ENCODE measurements around the gene LTBP4.

LTBP4 gene

DNA sequence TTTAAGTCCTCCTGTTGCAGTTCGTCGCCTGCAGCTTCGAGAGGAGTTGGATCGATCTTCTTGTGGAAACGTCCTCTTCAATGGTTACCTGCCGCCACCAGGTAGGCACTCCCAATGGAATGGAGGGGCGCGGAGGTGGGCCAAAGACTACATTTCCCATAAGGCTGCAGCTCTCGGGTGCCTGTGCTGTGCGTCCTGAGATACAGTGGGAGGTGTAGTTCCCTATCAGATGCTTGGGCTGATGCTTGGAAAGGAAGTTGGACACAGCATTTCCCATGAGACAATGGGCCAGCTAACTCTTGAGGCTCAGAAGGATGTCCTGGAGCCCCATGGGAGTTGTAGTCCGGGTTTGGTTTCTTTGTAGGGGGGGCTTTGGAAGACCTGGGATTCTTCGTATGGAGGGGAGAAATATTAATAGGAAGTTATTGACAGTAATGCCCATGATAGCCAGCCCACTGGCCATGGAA, 22.7 kb upstream of the LTBP4 start:
- Histone ChIP-seq H3K4me3 (ENCODE audit: low read depth in 1 of 2, low read length in 2 of 2) (no peak overlapping the region), H3K4me1 (ENCODE audit: insufficient read depth, low read length) (peaks cover 13% of the 10 kb centered on the region), H3K27me3 (ENCODE audit: control insufficient read depth in 1 of 2, insufficient read depth in 2 of 2, low read length in 2 of 2) (no peaks in the 10 kb centered on the region)

DNA sequence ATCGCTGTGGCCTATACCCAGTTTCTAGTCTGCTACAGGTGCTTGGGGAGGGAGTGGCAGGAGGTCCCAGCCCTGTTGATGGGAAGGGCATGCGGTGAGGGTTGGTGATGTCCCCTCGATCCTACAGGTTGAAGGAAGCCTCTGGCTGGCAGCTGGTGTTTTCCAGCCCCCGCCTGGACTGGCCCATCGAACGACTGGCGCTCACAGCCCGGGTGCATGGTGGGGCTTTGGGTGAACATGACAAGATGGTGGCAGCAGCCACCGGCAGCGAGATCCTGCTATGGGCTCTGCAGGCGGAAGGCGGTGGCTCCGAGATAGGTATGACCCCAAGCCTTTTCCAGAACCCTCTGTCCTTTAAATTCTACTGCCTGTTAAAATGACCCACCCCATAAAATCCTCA, 20.6 kb upstream of the LTBP4 start:
- H3K9ac ChIP-seq (ENCODE audit: low read length), result no peak overlapping the region
- H3K4me1 ChIP-seq (ENCODE audit: insufficient read depth, low read length), result peaks cover 13% of the 10 kb centered on the region
- no peak overlapping the region for H3K4me3 ChIP-seq (ENCODE audit: low read depth in 1 of 2, low read length in 2 of 2)
- peaks cover 23% of the 10 kb centered on the region for H3K36me3 ChIP-seq (ENCODE audit: insufficient read depth, low read length)
- H3K27ac ChIP-seq (ENCODE audit: low read depth, low read length), result no peak overlapping the region
- H3K27me3 ChIP-seq (ENCODE audit: control insufficient read depth in 1 of 2, insufficient read depth in 2 of 2, low read length in 2 of 2), result no peaks in the 10 kb centered on the region
- H3K9me3 ChIP-seq (ENCODE audit: low read length), result no peaks in the 10 kb centered on the region

More for the DNA sequence above, 22.7 kb upstream of the LTBP4 start:
- Histone ChIP-seq H3K9ac (ENCODE audit: low read length) (no peak overlapping the region), H3K36me3 (ENCODE audit: insufficient read depth, low read length) (peaks cover 23% of the 10 kb centered on the region), H3K9me3 (ENCODE audit: low read length) (no peaks in the 10 kb centered on the region), H3K27ac (ENCODE audit: low read depth, low read length) (no peak overlapping the region)

DNA sequence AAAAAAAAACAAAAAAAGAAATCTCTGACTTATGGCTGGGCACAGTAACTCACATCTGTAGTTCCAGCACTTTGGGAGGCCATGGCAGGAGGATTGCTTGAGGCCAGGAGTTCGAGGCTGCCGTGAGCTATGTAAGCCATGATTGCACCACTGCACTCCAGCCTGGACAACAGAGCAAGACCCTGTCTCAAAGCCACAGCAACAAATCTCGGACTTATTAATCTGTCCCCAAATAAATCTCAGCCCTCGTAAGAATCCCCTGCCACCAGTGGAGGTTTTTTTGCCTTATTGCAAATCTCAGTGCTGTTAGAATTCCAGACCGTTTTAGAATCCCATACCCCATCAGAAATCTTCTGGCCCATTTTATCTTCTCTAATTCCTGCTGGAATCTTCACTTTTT, 19.6 kb upstream of the LTBP4 start:
- Histone ChIP-seq H3K27me3 (ENCODE audit: control insufficient read depth in 1 of 2, insufficient read depth in 2 of 2, low read length in 2 of 2) (no peaks in the 10 kb centered on the region), H3K27ac (ENCODE audit: low read depth, low read length) (no peak overlapping the region), H3K36me3 (ENCODE audit: insufficient read depth, low read length) (peaks cover 23% of the 10 kb centered on the region), H3K9ac (ENCODE audit: low read length) (no peak overlapping the region), H3K4me3 (ENCODE audit: low read depth in 1 of 2, low read length in 2 of 2) (no peak overlapping the region), H3K4me1 (ENCODE audit: insufficient read depth, low read length) (peaks cover 9% of the 10 kb centered on the region), H3K9me3 (ENCODE audit: low read length) (no peaks in the 10 kb centered on the region)

DNA sequence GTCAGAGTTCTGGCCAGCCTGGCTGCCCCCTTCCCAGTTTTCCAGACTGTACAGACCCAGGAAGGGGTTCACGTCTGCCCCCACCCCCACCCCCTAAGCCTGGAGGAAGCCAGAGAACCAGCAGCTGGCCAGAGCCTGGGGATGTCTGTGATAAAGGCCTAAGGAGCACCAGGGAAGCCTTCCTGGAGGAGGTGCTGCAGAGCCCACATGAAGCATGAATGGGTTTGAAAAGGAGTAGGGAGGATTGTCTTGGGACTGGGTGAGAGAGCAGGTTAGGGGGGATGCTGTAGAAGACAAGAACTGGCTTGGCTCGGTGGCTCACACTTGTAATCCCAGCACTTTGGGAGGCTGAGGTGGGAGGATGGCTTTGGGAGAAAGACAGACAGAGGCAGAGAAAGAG, 18.7 kb upstream of the LTBP4 start:
- Histone ChIP-seq H3K27ac (ENCODE audit: low read depth, low read length) (no peak overlapping the region), H3K9ac (ENCODE audit: low read length) (no peak overlapping the region), H3K36me3 (ENCODE audit: insufficient read depth, low read length) (peaks cover 23% of the 10 kb centered on the region), H3K9me3 (ENCODE audit: low read length) (no peaks in the 10 kb centered on the region), H3K4me3 (ENCODE audit: low read depth in 1 of 2, low read length in 2 of 2) (no peak overlapping the region), H3K27me3 (ENCODE audit: control insufficient read depth in 1 of 2, insufficient read depth in 2 of 2, low read length in 2 of 2) (no peaks in the 10 kb centered on the region), H3K4me1 (ENCODE audit: insufficient read depth, low read length) (peaks cover 9% of the 10 kb centered on the region)

DNA sequence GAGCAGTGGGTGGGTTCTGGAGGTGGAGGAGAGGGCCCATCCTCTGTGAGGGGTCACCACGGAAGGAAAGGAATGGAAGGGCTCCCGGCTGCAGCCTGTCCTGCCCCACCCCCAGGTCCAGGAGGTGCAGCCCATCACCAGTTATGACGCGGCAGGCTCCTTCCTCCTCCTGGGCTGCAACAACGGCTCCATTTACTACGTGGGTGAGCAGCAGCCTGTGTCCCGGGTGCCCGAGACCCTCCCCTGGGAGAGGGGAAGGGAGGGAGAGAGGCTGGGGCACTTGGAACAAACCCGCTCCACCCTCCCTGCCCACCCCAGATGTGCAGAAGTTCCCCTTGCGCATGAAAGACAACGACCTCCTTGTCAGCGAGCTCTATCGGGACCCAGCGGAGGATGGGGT, 17.9 kb upstream of the LTBP4 start:
- H3K9me3 ChIP-seq (ENCODE audit: low read length), result no peaks in the 10 kb centered on the region
- H3K27me3 ChIP-seq (ENCODE audit: control insufficient read depth in 1 of 2, insufficient read depth in 2 of 2, low read length in 2 of 2), result no peaks in the 10 kb centered on the region
- H3K27ac ChIP-seq (ENCODE audit: low read depth, low read length), result no peak overlapping the region
- H3K4me3 ChIP-seq (ENCODE audit: low read depth in 1 of 2, low read length in 2 of 2), result no peak overlapping the region
- H3K36me3 ChIP-seq (ENCODE audit: insufficient read depth, low read length), result peaks cover 23% of the 10 kb centered on the region
- H3K4me1 ChIP-seq (ENCODE audit: insufficient read depth, low read length), result peaks cover 1% of the 10 kb centered on the region
- no peak overlapping the region for H3K9ac ChIP-seq (ENCODE audit: low read length)

DNA sequence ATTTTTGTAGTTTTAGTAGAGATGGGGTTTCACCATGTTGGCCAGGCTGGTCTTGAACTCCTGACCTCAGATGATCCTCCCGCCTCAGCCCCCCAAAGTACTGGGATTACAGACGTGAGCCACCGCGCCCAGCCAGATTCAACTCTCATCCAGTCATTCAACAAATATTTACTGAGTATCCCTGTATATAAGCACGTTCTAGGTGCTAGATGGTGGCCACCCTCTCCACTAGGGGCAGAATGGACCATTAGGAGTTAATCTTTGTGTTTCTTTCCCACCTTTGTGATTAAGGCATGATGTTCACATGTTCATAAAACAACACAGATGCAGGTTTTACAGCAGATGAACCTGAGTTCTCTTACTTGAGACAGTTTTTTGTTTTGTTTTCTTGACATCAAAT, 17.2 kb upstream of the LTBP4 start:
- Histone ChIP-seq H3K4me3 (ENCODE audit: low read depth in 1 of 2, low read length in 2 of 2) (no peak overlapping the region), H3K36me3 (ENCODE audit: insufficient read depth, low read length) (peaks cover 23% of the 10 kb centered on the region), H3K9me3 (ENCODE audit: low read length) (no peaks in the 10 kb centered on the region), H3K27ac (ENCODE audit: low read depth, low read length) (no peak overlapping the region), H3K27me3 (ENCODE audit: control insufficient read depth in 1 of 2, insufficient read depth in 2 of 2, low read length in 2 of 2) (no peaks in the 10 kb centered on the region), H3K9ac (ENCODE audit: low read length) (no peak overlapping the region), H3K4me1 (ENCODE audit: insufficient read depth, low read length) (no peaks in the 10 kb centered on the region)

DNA sequence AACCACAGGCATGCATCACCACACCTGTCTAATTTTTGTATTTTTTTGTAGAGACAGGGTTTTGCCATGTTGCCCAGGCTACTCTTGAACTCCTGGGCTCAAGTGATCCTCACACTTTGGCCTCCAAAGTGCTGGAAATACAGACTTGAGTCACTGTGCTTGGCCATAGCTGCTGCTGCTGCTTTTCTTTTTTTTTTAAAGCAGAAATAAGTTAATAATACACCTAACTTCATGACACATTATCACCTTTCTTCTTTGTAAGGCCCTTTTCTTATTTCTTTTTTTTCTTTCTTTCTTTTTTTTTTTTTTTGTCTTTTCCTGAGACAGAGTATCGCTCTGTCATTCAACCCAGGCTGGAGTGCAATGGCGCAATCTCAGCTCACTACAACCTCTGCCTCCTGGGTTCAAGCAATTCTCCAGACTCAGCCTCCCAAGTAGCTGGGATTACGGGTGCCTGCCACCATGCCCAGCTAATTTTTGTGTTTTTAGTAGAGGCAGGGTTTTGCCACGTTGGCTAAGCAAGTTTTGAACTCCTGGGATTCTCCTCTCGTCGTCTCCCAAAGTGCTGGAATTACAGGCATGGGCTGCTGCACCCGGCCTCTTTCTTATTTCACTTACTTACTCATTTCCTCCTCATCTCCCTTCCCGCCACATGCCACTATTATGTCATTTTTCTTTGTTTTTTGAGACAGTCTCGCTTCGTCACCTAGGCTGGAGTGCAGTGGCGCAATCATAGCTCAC, 15.8 kb upstream of the LTBP4 start:
- Histone ChIP-seq H3K4me3 (ENCODE audit: low read depth in 1 of 2, low read length in 2 of 2) (no peak overlapping the region), H3K9ac (ENCODE audit: low read length) (no peak overlapping the region), H3K27me3 (ENCODE audit: control insufficient read depth in 1 of 2, insufficient read depth in 2 of 2, low read length in 2 of 2) (no peaks in the 10 kb centered on the region), H3K9me3 (ENCODE audit: low read length) (no peaks in the 10 kb centered on the region), H3K36me3 (ENCODE audit: insufficient read depth, low read length) (peaks cover 17% of the 10 kb centered on the region), H3K4me1 (ENCODE audit: insufficient read depth, low read length) (no peaks in the 10 kb centered on the region), H3K27ac (ENCODE audit: low read depth, low read length) (no peak overlapping the region)

DNA sequence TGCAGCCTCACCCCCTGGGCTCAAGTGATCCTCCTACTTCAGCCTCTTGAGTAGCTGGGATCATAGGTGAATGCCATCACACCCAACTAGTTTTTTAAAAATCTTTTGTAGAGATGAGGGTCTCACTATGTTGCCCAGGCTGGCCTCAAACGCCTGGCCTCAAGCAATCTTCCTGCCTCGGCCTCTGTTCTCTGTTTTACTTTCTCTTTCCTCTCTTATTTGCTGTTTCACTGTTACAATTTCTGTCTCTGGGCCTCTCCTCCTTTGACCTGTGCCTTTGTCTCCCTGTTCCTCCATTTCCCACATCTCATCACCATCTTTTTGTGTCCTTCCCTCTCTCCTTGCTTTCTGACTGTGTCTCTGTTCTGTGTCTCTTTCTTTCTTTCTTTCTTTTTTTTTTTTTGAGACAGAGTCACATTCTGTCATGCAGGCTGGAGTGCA, 15.2 kb upstream of the LTBP4 start:
- Histone ChIP-seq H3K36me3 (ENCODE audit: insufficient read depth, low read length) (peaks cover 11% of the 10 kb centered on the region), H3K27ac (ENCODE audit: low read depth, low read length) (no peak overlapping the region), H3K9ac (ENCODE audit: low read length) (no peak overlapping the region), H3K4me3 (ENCODE audit: low read depth in 1 of 2, low read length in 2 of 2) (no peak overlapping the region), H3K27me3 (ENCODE audit: control insufficient read depth in 1 of 2, insufficient read depth in 2 of 2, low read length in 2 of 2) (no peaks in the 10 kb centered on the region), H3K9me3 (ENCODE audit: low read length) (no peaks in the 10 kb centered on the region), H3K4me1 (ENCODE audit: insufficient read depth, low read length) (no peaks in the 10 kb centered on the region)

DNA sequence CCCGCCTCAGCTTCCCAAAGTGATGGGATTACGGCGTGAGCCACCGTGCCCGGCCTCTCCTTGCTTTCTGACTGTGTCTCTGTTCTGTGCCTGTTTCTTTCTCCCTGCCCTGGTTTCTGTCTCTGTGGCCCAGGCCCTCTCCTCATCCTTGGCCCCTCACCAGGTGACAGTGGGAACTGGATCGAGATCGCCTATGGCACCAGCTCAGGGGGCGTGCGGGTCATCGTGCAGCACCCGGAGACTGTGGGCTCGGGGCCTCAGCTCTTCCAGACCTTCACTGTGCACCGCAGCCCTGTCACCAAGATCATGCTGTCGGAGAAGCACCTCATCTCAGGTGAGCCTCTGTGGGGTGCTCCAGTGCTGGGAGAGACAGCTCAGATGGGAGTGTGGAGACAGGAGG, 14.6 kb upstream of the LTBP4 start:
- Histone ChIP-seq H3K27me3 (ENCODE audit: control insufficient read depth in 1 of 2, insufficient read depth in 2 of 2, low read length in 2 of 2) (no peaks in the 10 kb centered on the region), H3K9me3 (ENCODE audit: low read length) (no peaks in the 10 kb centered on the region), H3K9ac (ENCODE audit: low read length) (no peak overlapping the region), H3K27ac (ENCODE audit: low read depth, low read length) (no peak overlapping the region), H3K4me3 (ENCODE audit: low read depth in 1 of 2, low read length in 2 of 2) (no peak overlapping the region), H3K36me3 (ENCODE audit: insufficient read depth, low read length) (peaks cover 8% of the 10 kb centered on the region), H3K4me1 (ENCODE audit: insufficient read depth, low read length) (no peaks in the 10 kb centered on the region)

DNA sequence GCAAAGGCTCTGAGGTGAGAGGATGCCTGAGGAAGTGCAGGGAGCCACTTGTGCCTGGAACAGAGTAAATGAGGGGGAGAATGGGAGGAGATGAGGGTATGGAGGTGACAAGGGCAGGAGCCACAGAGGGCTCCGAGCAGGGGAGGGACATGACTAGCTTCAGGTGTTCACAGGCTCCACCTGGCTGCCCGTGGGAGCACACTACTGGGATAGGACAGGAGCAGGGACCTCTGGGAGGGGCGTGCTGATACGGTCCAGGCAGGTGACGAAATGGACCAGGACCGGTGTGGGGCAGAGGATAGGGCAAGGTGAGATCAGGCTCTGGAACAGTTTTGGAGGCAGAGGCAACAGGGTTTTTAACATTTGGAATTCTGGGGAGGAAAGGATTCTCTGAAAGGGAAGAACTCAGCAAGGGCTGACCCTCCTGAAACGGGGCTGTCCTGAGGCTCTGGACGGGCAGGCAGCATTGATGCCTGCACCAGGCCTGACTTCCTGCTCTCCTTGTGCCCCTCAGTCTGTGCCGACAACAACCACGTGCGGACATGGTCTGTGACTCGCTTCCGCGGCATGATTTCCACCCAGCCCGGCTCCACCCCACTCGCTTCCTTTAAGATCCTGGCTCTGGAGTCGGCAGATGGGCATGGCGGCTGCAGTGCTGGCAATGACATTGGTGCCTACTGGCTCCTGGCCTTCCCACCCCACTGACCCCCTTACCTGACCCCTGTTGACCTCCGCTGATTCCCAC, 12.9 kb upstream of the LTBP4 start:
- no peaks in the 10 kb centered on the region for H3K27me3 ChIP-seq (ENCODE audit: control insufficient read depth in 1 of 2, insufficient read depth in 2 of 2, low read length in 2 of 2)
- no peak overlapping the region for H3K27ac ChIP-seq (ENCODE audit: low read depth, low read length)
- no peaks in the 10 kb centered on the region for H3K9me3 ChIP-seq (ENCODE audit: low read length)
- no peak overlapping the region for H3K4me3 ChIP-seq (ENCODE audit: low read depth in 1 of 2, low read length in 2 of 2)
- H3K36me3 ChIP-seq (ENCODE audit: insufficient read depth, low read length), result no peaks in the 10 kb centered on the region
- H3K9ac ChIP-seq (ENCODE audit: low read length), result no peak overlapping the region
- no peaks in the 10 kb centered on the region for H3K4me1 ChIP-seq (ENCODE audit: insufficient read depth, low read length)

DNA sequence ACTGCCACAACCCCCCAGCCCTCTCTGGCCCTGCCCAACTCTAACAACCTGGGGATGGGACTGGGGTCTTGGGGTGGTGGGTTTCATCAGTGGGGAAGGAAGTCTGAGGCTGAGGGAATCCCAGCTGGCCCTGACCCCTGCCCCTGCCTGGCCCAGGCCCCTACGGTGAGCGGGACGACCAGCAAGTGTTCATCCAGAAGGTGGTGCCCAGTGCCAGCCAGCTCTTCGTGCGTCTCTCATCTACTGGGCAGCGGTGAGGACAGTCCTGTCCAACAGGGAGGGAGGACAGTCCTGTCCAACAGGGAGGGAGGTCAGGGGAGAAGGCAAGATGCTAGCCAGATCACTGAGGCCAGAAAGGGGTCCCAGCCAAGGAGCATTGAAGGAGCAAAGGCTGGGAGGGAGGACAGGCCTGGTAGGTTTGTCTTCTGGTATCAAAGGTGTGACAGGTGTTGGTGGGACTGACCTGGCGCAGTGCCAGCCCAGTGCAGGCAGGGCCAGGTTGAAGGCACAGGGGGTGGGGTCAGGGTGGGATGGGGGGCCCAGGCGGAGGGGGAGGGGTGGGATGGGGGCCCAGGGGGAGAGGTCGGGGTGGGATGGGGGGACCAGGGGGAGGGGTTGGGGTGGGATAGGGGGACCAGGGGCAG, 12.1 kb upstream of the LTBP4 start:
- no peak overlapping the region for H3K4me3 ChIP-seq (ENCODE audit: low read depth in 1 of 2, low read length in 2 of 2)
- no peaks in the 10 kb centered on the region for H3K9me3 ChIP-seq (ENCODE audit: low read length)
- H3K4me1 ChIP-seq (ENCODE audit: insufficient read depth, low read length), result no peaks in the 10 kb centered on the region
- H3K36me3 ChIP-seq (ENCODE audit: insufficient read depth, low read length), result no peaks in the 10 kb centered on the region
- H3K27ac ChIP-seq (ENCODE audit: low read depth, low read length), result no peak overlapping the region
- no peak overlapping the region for H3K9ac ChIP-seq (ENCODE audit: low read length)
- no peaks in the 10 kb centered on the region for H3K27me3 ChIP-seq (ENCODE audit: control insufficient read depth in 1 of 2, insufficient read depth in 2 of 2, low read length in 2 of 2)

All from muscle layer of colon (tissue), 2 donors.